ENCODE data around the gene PDZD8.

Gene PDZD8

GRCh38 chr10:117362313-117362712, 12.9 kb downstream of the PDZD8 start:
- no peaks in the 10 kb centered on the region for H3K36me3 ChIP-seq (ENCODE audit: control insufficient read depth, insufficient read depth, low read length)
- TF ChIP-seq CTCF (IDR thresholded peaks at IDR 0.05; ENCODE audit: insufficient read depth, low read length, poor library complexity, severe bottlenecking) = no peak
- DNase-seq (ENCODE audit: extremely low read depth, insufficient read length) = no peak
- no peaks in the 10 kb centered on the region for H3K27me3 ChIP-seq (replicated peaks; ENCODE audit: control insufficient read depth, insufficient read depth, low read length)
- H3K4me3 ChIP-seq (replicated peaks; ENCODE audit: low read depth, low read length) = no peak overlapping the region

- Histone ChIP-seq H3K36me3 (ENCODE audit: control insufficient read depth, insufficient read depth, low read length) (no peaks in the 10 kb centered on the region), H3K4me3 (replicated peaks; ENCODE audit: low read depth, low read length) (no peak overlapping the region), H3K27me3 (replicated peaks; ENCODE audit: control insufficient read depth, insufficient read depth, low read length) (no peaks in the 10 kb centered on the region)
- DNase-seq (ENCODE audit: extremely low read depth, insufficient read length) = no peak
- no peak for TF ChIP-seq CTCF (IDR thresholded peaks at IDR 0.05; ENCODE audit: insufficient read depth, low read length, poor library complexity, severe bottlenecking)
Measured at GRCh38 chr10:117360994-117361667, 14.1 kb downstream of the PDZD8 start.

GRCh38 chr10:117360016-117360415, 15.2 kb downstream of the PDZD8 start:
- no peak for DNase-seq (ENCODE audit: extremely low read depth, insufficient read length)
- TF ChIP-seq CTCF (IDR thresholded peaks at IDR 0.05; ENCODE audit: insufficient read depth, low read length, poor library complexity, severe bottlenecking) = no peak
- no peaks in the 10 kb centered on the region for H3K36me3 ChIP-seq (ENCODE audit: control insufficient read depth, insufficient read depth, low read length)
- no peak overlapping the region for H3K4me3 ChIP-seq (replicated peaks; ENCODE audit: low read depth, low read length)
- no peaks in the 10 kb centered on the region for H3K27me3 ChIP-seq (replicated peaks; ENCODE audit: control insufficient read depth, insufficient read depth, low read length)

GRCh38 chr10:117355072-117355471, 20.2 kb downstream of the PDZD8 start:
- Histone ChIP-seq H3K27me3 (replicated peaks; ENCODE audit: control insufficient read depth, insufficient read depth, low read length) (no peaks in the 10 kb centered on the region), H3K4me3 (replicated peaks; ENCODE audit: low read depth, low read length) (no peak overlapping the region), H3K36me3 (ENCODE audit: control insufficient read depth, insufficient read depth, low read length) (no peaks in the 10 kb centered on the region)
- no peak for DNase-seq (ENCODE audit: extremely low read depth, insufficient read length)
- TF ChIP-seq CTCF (IDR thresholded peaks at IDR 0.05; ENCODE audit: insufficient read depth, low read length, poor library complexity, severe bottlenecking) = no peak

- TF ChIP-seq CTCF (IDR thresholded peaks at IDR 0.05; ENCODE audit: insufficient read depth, low read length, poor library complexity, severe bottlenecking) = no peak
- H3K36me3 ChIP-seq (ENCODE audit: control insufficient read depth, insufficient read depth, low read length) = no peaks in the 10 kb centered on the region
- DNase-seq (ENCODE audit: extremely low read depth, insufficient read length) = no peak
- H3K27me3 ChIP-seq (replicated peaks; ENCODE audit: control insufficient read depth, insufficient read depth, low read length) = no peaks in the 10 kb centered on the region
- H3K4me3 ChIP-seq (replicated peaks; ENCODE audit: low read depth, low read length) = no peak overlapping the region
Measured at GRCh38 chr10:117353684-117354083, 21.6 kb downstream of the PDZD8 start.

GRCh38 chr10:117352724-117353123, 22.5 kb downstream of the PDZD8 start:
- no peak for DNase-seq (ENCODE audit: extremely low read depth, insufficient read length)
- H3K4me3 ChIP-seq (replicated peaks; ENCODE audit: low read depth, low read length) = no peak overlapping the region
- H3K27me3 ChIP-seq (replicated peaks; ENCODE audit: control insufficient read depth, insufficient read depth, low read length) = no peaks in the 10 kb centered on the region
- H3K36me3 ChIP-seq (ENCODE audit: control insufficient read depth, insufficient read depth, low read length) = no peaks in the 10 kb centered on the region
- no peak for TF ChIP-seq CTCF (IDR thresholded peaks at IDR 0.05; ENCODE audit: insufficient read depth, low read length, poor library complexity, severe bottlenecking)

Data from GM06990 (cell line).